Left ventricle myocardium superior (tissue), 1 donor: ENCODE results near the gene ARCN1. TPM values are rescaled to one million over a fixed set of nuclear protein-coding genes. Genes with fewer than 3 reads are reported as not detected.

Experiments
- ATAC-seq: fragments of 200-7000 bp; cut with Tn5 transposase; one replicate; pipeline ENCODE4 v1.9.1; 2020; ENCODE audit warnings: mild to moderate bottlenecking, moderate library complexity
- DNase-seq: peaks from one replicate; pipeline ENCODE4 v3.0.0-alpha.2; 2020
- intact Hi-C: fragments of 100-400 bp; cut with micrococcal nuclease; formaldehyde crosslinking; loops from one replicate; pipeline ENCODE4 v1.11.0; 2022
- total RNA-seq: library from RNA; stranded (reverse); fragmentation: NEBNext Ultra II Directional; extraction: Animal tissue kit (Norgen Biotek cat#: 25700); gene quantifications from one replicate; pipeline ENCODE4 v1.2.1, GENCODE V29; 2021
- donor health status: DM: no; HTN: yes; CAD: no; lungs with severe emphysema.

The ARCN1 gene
- total RNA-seq, 1 donor from 2014 or later: 97.1 TPM

DNA sequence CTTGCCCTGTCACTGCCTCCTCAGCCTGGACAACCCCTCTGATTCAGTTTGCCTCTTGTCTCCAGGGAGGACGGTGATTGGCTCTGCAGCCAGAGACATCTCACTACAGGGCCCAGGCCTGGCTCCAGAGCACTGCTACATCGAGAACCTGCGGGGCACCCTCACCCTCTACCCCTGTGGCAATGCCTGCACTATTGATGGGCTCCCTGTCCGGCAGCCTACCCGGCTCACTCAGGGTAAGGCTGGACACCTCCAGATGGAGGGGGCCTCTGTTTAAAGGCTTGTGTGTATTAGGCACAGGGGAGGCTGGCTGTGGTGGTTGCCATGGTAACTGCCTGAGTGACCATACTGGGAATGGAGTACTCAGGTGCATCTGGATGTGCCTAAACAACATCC, 43.8 kb downstream of the ARCN1 start:
- DNase-seq (peak; percentile 15), ATAC-seq (no peak)
- intact Hi-C loops: no loop called here

DNA sequence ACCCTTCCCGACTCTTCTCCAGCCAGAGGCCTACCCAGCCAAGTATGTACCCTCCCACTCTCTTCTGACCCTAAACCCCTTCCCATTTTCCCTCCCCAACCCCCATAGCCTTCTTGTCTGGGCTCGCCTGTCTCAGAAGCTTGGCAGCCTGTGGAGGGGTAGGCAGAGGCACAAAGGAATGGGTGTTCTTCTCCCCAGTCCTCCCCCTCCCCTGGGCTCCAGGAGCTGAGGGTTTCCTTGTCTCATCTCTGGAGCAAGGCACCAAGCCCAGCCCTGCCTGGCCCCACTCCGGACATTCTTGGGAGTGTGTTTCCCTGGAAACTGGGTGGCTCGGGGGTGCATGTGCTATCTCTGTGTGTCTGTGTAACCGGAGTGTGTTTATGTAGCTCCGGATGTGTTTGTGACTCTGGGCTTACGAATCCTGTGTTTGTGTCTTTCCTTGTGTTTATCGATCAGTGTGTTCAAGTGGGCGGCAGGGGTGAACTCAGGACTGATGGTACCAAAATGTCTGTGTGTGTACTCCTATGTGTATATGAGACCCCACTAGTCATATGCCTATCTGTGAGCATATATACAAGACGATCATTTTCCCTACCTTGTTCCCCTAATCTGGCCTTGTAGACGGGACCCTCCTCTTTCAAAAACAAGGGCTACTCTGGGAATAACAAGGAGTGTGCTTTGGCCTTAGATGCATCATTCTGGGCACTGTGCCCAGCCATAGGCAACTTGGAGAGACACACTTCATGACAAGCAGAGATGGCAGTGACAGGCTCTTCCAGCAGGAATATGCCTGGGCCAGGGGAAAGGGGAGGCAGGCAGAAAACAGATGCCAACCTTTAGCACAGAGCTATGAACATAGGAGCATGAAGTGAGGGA, 46.1 kb downstream of the ARCN1 start:
- ATAC-seq (peak; percentile 13), DNase-seq (peak; percentile 81)
- intact Hi-C loops: no loop called here

DNA sequence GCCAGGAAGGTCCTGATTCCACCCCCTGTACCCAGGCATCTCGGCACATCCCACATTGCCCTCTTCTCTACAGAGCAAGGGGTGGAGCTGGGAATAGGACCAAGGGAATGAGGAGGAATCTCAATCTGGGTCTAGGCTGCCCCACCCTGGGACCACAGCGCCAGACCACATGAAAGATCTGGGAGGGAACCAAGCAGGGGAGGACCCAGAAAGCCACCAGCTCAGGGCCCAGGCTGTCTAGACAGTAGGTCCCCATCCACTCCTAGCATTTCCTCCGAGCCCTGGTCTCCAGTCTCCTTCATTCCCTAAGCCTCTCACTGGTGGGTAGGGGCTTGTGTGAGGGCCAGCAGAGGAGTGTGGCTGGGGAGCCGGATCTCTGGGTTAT, 46.8 kb downstream of the ARCN1 start:
- peak; percentile 69 for DNase-seq
- peak; percentile 27 for ATAC-seq
- intact Hi-C loops: no loop called here

DNA sequence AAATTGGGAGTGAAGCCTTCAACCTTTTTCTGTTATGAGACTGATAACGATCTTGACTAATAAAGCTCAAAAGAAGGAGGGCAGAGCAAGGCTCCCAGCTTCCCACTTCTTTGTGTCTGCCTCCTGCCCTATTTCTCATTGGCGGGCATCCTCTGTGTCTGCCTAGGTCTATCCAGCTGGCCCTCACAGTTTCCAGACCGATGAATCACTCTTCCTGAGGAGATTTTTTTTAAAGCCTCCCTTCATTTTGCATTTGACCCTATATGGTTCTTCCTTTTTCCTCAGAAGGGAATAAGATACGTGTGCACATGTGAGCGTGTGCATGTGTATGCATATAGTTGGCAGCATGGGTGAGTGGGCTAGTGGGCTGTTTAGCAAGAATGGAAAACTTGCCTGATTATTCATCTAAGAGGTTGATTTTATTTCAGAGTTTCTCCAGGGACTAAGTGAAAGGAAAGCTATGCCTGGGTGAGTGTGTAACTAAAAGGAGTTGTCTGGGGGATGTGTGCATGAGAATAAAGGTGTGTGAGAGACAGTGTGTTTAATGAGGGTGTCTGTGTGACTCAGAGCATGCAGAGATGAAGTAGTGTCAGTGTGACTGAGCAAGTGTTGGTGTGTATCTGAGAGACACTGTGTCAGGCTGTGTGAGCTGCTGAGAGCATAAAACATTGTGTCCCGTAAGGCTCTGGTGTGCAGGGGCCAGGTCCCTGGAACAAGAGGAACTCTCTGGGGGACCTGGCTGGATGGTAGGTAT, 47.4 kb downstream of the ARCN1 start:
- ATAC-seq (peak; percentile 7), DNase-seq (peak; percentile 41)
- intact Hi-C loops: no loop called here

DNA sequence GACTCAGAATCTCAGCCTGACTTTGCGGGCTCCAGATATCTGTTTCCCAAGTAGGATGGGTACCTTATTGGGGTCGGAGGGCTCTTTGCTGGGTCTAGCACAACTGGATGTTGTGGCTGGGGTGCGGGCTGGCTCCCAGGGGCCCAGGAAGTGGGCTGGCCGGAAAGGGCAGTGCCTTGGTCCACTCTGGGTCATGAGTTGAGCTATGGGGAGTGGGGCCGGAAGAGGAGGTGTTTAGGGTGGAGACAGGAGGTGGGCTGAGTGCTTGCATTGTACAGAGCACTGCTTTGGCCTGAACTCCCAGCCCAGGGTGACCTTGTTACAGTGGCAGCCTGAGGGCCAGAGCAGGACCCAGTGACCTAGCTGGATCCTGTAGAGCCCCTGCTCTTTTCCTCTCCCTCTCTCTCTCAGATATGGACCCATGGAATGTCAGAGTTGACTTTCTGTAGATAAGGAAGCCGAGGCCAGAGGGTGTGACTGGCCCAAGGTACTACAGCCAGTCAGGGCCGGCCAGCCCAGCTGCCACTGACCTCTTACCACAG, 48.4 kb downstream of the ARCN1 start:
- DNase-seq (peak; percentile 47), ATAC-seq (peak; percentile 14)
- intact Hi-C loops: no loop called here

DNA sequence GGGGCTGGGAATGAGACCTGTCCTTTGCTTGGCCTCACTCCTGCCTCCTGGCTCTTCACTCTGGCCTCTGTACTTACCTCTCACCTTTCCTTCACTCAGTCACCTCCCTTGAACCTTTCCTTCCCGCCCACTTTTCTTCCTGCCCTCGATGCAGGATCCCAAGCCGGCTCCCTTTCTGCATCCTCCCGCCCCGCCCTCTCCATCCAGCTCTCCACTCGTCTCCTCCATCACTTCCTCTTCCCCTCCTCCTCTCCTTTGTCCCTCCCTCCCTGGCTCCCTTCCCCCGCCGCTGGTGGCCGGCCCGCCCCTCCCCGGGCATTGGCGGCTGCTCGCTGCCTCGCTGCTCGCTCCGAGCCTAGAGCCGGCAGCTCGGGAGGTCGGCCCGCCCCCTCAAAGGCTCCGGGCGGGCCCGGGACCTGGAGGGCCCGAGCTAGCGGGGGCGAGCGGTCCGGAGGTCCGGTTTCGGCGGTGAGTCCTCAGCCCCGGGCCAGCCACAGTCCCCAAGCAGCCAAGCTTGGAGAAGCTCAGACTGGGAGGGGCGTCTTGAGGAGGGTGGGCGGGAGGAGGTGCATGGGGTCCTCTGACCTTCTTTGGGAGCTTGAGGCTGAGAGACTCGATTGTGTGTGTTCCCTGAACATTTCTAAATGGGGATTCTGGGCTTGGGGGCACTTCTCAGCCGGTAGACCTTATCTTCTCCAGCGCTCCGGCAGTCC, 49.0 kb downstream of the ARCN1 start:
- DNase-seq (peak; percentile 92), ATAC-seq (peak; percentile 71)
- intact Hi-C loops: no loop called here

DNA sequence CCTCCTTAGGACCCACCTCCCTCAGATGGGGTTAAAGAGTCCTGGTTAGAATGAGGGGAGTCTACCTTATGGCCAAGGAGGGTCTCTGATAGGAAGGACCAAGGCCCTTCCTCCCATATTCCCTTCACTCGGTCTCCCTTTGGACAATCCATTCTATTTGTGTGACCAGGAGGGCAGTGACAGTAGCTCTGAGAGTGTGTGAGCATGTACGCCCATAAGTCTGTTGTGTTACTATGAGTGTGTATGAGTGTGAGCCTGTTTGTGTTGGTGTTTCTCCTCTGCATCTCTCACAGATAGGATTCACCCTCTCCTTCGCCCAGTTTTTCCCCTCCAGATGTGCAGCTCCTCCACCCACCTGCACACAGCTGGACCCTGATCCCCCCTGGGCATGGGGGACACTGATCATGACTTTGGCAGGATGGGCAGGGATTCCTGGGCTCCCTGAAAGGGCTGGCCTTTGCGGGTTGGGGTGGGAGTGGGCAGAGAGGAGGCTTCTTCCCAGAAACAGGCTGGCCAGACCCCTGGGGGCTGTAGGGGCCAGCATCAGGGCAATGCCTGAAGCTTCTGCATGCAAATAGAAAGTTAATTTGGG, 49.7 kb downstream of the ARCN1 start:
- intact Hi-C loops: no loop called here
- ATAC-seq (no peak), DNase-seq (no peak)

DNA sequence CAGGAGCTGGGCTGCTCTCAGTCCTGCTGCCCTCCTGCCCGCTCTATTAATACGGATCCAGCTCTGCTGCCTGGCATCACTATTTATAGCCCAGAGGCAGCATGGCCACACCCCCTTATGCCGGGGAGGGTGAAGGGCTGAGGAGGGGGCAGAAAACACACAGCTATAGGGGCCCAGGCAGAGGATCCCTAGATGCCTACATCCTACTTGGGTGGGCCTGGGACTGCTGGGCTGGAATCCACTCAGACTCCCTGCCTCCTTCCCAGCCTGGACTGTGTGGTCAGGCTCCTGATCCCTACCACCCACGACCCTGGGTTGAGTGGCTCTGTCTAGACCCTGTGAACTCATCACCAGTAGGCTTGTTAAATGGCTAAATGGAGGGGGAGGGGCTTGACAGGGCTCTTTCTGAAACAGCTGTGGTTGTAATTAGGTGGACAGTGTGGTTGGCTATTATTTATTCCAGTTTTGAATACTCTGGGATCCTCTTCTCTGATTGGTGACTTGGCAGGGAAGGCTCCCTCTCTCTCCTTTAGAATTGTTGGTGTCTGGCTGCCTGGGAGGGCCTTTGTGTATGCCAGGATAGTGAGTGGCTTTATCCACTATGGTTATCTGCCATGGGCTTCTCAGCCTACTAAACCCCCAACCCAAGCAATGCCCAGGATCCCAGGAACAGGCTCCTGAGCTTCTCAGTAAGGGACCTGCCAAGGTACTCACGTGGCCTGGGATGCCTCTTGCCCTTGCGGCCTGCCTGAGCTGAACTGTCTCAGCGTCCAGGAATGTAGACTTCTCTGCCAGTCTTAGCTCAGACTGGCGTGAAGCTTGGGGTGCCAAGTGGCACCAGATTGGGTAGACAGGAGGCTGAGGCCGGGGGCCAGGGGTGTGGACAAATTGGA, 50.4 kb downstream of the ARCN1 start:
- peak; percentile 63 for ATAC-seq
- peak; percentile 77 for DNase-seq

DNA sequence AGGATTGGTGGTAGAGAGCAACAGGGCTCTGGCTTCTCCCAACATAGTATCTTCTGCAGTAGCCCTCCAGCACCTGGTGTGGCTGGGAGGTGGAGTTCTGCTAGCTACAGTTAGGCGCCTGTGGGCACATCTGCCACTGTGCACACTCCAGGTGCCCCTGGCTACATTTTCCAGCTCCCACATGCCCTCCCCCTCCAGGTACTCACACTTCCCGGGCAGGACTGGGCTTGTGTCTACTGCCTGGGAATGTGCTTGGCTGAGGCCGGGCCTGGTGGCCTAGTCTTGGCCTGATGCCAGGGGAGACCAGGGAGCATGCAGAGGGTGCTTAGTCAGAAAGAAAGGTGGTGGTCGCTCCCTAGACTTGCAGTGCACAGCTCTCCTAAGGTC, 51.1 kb downstream of the ARCN1 start:
- no peak for ATAC-seq
- intact Hi-C loops: no loop called here
- peak; percentile 56 for DNase-seq

More for the DNA sequence above, 50.4 kb downstream of the ARCN1 start:
- intact Hi-C loops: no loop called here

DNA sequence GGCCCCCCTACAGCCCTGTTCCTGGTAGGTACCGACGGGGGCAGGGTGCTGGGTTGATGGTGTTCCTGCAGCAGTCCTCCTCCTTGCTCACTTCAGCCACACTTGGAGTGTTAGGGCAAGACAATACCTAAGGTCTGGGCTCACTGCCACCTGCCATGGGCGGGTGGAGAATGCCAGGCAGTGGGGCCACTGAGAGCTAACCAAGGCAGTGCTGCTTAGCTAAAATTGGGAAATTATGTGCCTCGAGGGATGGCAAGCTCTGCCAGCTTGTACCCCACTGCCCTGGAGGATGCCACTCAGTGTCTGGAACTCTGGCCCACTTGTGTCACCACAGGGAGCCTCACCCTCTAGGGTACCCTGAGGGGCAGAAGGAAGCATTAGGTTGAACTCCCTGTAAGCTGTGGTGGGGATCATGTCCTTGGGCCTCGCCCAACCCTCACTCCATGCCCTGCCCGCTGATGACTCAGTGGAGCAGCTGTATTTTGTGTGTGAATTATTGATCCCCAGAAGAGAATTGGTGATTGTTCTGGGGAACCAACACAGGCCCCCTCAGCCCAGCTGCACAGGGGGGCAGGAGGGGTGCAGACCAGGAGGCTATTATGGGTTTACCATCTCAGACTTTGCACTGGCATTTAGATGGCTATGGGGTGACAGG, 53.0 kb downstream of the ARCN1 start:
- ATAC-seq: no peak
- DNase-seq: peak; percentile 24
- intact Hi-C loops: no loop called here

DNA sequence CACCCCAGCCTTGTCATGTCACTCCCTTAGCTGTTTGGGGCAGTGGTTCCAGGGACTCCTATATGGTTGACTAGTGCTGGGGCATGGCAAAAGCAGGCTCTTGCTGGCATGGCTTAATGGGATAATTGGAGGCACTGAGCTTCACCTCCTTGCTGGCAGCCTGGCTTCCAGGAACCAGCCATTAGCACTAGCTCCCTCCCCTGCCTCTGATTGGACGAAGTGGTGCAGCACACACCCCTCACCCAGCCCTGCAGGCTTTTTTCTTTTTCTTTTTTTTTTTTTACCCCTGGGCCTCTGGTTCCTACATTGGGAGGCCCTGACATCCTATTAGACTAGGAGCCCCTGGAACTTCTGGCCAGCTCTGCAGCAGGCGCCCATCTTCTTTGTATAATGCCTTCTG, 53.8 kb downstream of the ARCN1 start:
- intact Hi-C loops: no loop called here
- DNase-seq: peak; percentile 28
- ATAC-seq: no peak

DNA sequence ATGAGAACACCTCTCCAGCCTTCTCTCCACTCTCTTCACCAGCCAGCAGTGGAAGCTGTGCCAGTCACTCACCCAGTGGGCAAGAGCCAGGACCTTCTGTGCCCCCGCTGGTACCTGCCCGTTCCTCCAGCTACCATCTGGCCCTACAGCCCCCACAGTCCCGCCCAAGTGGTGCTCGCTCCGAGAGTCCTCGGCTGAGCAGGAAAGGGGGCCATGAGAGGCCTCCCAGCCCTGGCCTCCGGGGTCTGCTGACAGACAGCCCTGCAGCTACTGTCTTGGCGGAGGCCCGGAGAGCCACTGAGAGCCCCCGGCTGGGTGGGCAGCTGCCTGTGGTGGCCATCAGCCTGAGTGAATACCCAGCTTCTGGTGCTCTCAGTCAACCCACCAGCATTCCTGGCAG, 55.4 kb downstream of the ARCN1 start:
- peak; percentile 25 for DNase-seq
- no peak for ATAC-seq
- intact Hi-C loops: no loop called here

DNA sequence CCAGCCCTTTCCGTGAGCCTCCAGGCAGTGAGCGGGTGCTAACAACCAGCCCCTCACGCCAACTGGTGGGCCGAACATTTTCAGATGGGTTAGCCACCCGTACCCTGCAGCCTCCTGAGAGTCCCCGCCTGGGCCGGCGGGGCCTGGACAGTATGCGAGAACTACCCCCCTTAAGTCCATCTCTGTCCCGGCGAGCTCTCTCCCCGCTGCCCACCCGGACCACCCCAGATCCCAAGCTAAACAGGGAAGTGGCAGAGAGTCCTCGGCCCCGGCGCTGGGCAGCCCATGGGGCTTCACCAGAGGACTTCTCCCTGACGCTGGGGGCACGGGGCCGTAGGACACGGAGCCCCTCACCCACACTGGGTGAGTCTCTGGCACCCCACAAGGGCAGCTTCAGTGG, 55.8 kb downstream of the ARCN1 start:
- ATAC-seq (no peak), DNase-seq (no peak)
- intact Hi-C loops: no loop called here

DNA sequence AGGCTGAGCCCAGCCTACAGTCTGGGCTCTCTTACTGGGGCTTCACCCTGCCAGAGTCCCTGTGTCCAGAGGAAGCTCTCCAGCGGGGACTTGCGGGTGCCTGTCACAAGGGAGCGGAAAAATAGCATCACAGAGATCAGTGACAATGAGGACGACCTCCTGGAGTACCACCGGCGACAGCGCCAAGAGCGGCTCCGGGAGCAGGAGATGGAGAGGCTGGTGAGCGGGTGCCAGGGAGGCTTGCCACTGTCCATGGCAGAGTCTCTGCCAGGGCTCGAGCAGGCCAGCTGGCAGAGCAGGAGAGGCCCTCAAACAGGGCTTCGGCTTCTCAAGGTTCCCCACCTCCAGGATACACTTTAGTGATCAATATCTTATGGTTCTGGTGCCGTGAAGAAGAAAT, 56.2 kb downstream of the ARCN1 start:
- ATAC-seq: peak; percentile 73
- peak; percentile 81 for DNase-seq
- intact Hi-C loops: no loop called here

DNA sequence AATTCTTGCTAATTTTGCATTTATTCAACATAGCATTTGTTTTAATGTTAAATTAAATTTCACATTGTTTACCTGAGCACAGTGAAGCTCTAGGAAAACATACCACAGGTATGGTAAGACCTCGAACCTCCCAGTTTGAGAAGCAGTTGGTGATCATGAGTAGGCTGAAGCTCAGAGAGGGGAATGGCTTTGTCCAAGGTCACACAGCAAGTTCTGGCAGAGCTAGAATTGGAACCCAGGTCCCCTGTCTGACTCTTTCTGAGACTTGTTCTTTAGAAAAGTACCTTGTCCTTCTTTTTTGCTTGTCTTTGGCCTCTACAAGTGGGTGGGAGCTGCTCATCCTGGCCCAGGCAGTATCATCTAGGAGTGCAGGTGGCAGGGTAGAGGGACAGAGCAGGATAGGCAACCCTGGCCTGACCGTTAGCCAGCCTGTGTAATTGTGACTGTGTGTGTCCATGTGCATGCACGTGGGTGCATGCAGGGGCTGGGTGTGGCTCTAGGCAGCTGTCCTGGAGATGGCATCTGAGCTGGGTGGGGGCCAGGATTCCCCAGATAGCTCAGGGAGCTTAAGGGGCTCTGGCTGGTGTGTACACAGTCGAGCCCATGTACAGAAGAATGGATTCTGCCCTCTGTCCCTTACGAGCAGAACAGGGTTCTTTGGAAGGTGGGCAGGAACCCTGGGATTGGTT, 56.8 kb downstream of the ARCN1 start:
- peak; percentile 1 for ATAC-seq
- peak; percentile 29 for DNase-seq
- intact Hi-C loops: no loop called here

DNA sequence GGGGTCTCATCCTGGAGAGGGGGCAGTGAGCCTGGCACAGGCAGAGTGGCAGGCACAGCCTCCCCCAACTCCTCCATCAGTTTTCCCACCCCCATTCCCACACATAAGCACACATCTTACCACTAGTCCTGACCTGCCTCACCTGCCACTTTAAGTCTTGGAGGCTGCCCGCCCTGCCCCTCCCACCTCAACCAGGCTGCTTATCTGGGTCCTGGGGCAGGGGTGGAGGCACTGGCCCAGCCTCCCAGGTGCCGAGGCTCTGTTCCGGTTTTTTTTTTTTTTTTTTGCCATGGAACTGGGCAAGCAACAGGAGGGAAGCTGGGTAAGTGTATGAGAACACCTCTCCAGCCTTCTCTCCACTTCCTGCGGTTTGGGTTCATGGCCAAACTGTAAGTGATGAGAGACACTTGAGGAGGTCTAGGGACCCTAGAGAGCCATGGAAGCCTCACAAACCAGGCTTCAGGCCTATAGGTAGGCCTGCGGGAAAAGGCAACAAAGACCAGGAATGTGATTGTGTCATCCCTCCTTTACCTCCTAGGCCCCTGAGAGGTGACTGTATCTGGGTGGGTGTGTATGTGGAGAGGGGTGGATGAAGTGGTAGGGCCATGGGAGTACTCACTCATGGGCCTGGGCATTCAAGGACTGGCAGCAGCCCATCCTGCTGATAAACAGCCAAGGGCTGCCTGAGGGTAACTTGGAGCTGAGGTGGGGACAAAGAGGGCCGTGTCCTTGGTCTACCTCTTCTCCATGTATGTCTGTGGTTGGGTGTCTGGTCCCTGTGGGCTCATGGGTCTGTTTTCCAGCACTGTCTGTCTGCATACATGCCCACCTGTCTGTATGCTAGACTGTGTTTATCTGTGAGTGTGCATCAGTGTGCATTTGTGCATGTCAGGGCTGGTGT, 57.8 kb downstream of the ARCN1 start:
- DNase-seq (peak; percentile 57), ATAC-seq (peak; percentile 32)
- intact Hi-C loops: no loop called here
